Panc1 (cell line): Measurements from ENCODE around the gene NANS. TPM values are rescaled to one million over a fixed set of nuclear protein-coding genes. Genes with fewer than 3 reads are reported as not detected.

Experiments used
- ATAC-seq: fragments of 200-7000 bp; cut with Tn5 transposase; 2 replicates; pipeline ENCODE4 v1.9.1; 2020; ENCODE audit warnings: mild to moderate bottlenecking, moderate library complexity
- BruUV-seq: library from RNA; stranded (reverse); fragments of 400-500 nt; replicated peaks from 2 replicates; lab custom pipeline; 2021; lab: Mats Ljungman, UMichigan
- CTCF ChIA-PET: fragments of 300-600 bp; sonication (Branson Sonifier 250); formaldehyde crosslinking; loops from one replicate; lab custom pipeline; 2022; ENCODE audit warnings: antibody characterized with exemption; lab: Charles Lee
- POLR2A ChIA-PET: fragments of 300-600 bp; sonication (Branson Sonifier 250); formaldehyde crosslinking; loops from one replicate; lab custom pipeline; 2022; ENCODE audit warnings: antibody characterized with exemption; lab: Charles Lee
- DNase-seq: peaks from one replicate; pipeline ENCODE4 v3.0.0-alpha.2; 2010; ENCODE audit warnings: low read depth, low spot score
- H3K27ac ChIP-seq: 2 replicates; pipeline ENCODE4 v1.5.1; 2011; ENCODE audit warnings: mild to moderate bottlenecking, low read length, inconsistent platforms
- H3K27me3 ChIP-seq: fragments of 200-500 bp; sonication (Bioruptor generic); 2 replicates; pipeline ENCODE4 v1.6.0; 2014; ENCODE audit warnings: low read length, inconsistent platforms; ENCODE audit not compliant: control insufficient read depth, insufficient read depth
- H3K36me3 ChIP-seq: fragments of 200-500 bp; sonication (Bioruptor generic); 2 replicates; pipeline ENCODE4 v1.5.1; 2014; ENCODE audit warnings: inconsistent platforms, mild to moderate bottlenecking, low read length, moderate library complexity; ENCODE audit not compliant: control insufficient read depth, insufficient read depth
- H3K4me1 ChIP-seq: 2 replicates; pipeline ENCODE4 v1.5.1; 2011; ENCODE audit warnings: inconsistent platforms, mild to moderate bottlenecking, low read length, moderate library complexity; ENCODE audit not compliant: control insufficient read depth, insufficient read depth
- H3K4me3 ChIP-seq, 2 experiments: 2 replicates each; pipeline ENCODE4 v1.5.1; 2011 to 2012; ENCODE audit warnings: low read depth in 2 of 2, low read length in 2 of 2, mild to moderate bottlenecking in 2 of 2, inconsistent platforms in 1 of 2, moderate library complexity in 1 of 2
- H3K9me3 ChIP-seq: fragments of 200-500 bp; sonication (Bioruptor generic); 2 replicates; pipeline ENCODE4 v1.5.1; 2014; ENCODE audit warnings: low read depth, mild to moderate bottlenecking, inconsistent platforms, low read length, moderate library complexity; ENCODE audit not compliant: control insufficient read depth, insufficient read depth
- POLR2AphosphoS5 ChIP-seq: IDR thresholded peaks from 2 replicates; pipeline ENCODE4 v1.6.1; 2012; ENCODE audit warnings: mild to moderate bottlenecking, low read depth, low read length, moderate library complexity
- REST ChIP-seq, 2 experiments: IDR thresholded peaks; 2 replicates each; pipeline ENCODE4 v1.6.1; 2011 to 2012; ENCODE audit warnings: low read depth in 2 of 2, control low read depth in 1 of 2, low read length in 1 of 2, mild to moderate bottlenecking in 1 of 2, moderate library complexity in 1 of 2; ENCODE audit not compliant: insufficient read depth in 1 of 2
- SIN3A ChIP-seq: IDR thresholded peaks from 2 replicates; pipeline ENCODE4 v1.6.1; 2012; ENCODE audit warnings: low read depth, mild to moderate bottlenecking, low read length, moderate library complexity, borderline replicate concordance; ENCODE audit not compliant: insufficient read depth
- TCF7L2 ChIP-seq: IDR thresholded peaks from 2 replicates; pipeline ENCODE4 v1.6.1; 2011; ENCODE audit warnings: mild to moderate bottlenecking, low read depth, low read length, inconsistent platforms
- in situ Hi-C: cut with HindIII; loops from 2 replicates; pipeline ENCODE4 v1.10.0; 2016; ENCODE audit warnings: low sequenced_read_pairs, low pct_unique_long_range_greater_than_20kb
- intact Hi-C: fragments of 100-400 bp; cut with micrococcal nuclease; formaldehyde crosslinking; loops from one replicate; pipeline ENCODE4 v1.10.0; 2022; ENCODE audit not compliant: unreplicated experiment
- total RNA-seq: library from RNA; stranded (reverse); gene quantifications from one replicate; pipeline ENCODE4 v1.2.1, GENCODE V29; 2021; ENCODE audit not compliant: unreplicated experiment
- TF ChIP-seq, protein P1 (sequence below): fragments of 450-650 bp; IDR thresholded peaks from 2 replicates; pipeline ENCODE4 v1.5.1; 2017; ENCODE audit warnings: mild to moderate bottlenecking

NANS gene
- total RNA-seq, 1 experiment from 2014 or later = 41.0 TPM

- no peaks in the 10 kb centered on the region; the same call in 1 of the 2 replicates for H3K36me3 ChIP-seq
- intact Hi-C loops = no loop called here
- no peak overlapping the region for H3K4me3 ChIP-seq
- no peaks in the 10 kb centered on the region for H3K4me1 ChIP-seq
- CTCF ChIA-PET = no interaction called here
- no peaks in the 10 kb centered on the region for H3K27me3 ChIP-seq
- H3K27ac ChIP-seq = no peak overlapping the region
- no peak for ATAC-seq
- in situ Hi-C loops = no loop called here
- no peaks in the 10 kb centered on the region for H3K9me3 ChIP-seq
- POLR2A ChIA-PET = no interaction called here
- BruUV-seq = no TSS peak
- DNase-seq = no peak
- no peak for TF ChIP-seq SIN3A
- TF ChIP-seq TCF7L2 = no peak
- TF ChIP-seq POLR2AphosphoS5 = no peak
- no peak for TF ChIP-seq REST (IDR thresholded peaks at IDR 0.05; ENCODE audit: insufficient read depth in 1 of 2, low read depth in 2 of 2, low read length in 1 of 2)
- TF ChIP-seq, protein P1, sequence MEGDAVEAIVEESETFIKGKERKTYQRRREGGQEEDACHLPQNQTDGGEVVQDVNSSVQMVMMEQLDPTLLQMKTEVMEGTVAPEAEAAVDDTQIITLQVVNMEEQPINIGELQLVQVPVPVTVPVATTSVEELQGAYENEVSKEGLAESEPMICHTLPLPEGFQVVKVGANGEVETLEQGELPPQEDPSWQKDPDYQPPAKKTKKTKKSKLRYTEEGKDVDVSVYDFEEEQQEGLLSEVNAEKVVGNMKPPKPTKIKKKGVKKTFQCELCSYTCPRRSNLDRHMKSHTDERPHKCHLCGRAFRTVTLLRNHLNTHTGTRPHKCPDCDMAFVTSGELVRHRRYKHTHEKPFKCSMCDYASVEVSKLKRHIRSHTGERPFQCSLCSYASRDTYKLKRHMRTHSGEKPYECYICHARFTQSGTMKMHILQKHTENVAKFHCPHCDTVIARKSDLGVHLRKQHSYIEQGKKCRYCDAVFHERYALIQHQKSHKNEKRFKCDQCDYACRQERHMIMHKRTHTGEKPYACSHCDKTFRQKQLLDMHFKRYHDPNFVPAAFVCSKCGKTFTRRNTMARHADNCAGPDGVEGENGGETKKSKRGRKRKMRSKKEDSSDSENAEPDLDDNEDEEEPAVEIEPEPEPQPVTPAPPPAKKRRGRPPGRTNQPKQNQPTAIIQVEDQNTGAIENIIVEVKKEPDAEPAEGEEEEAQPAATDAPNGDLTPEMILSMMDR = no peak
Observed at GRCh38 chr9:98070704-98071103, 14.2 kb downstream of the NANS start.

- no peak overlapping the region for H3K4me3 ChIP-seq
- ATAC-seq = no peak
- no peaks in the 10 kb centered on the region for H3K9me3 ChIP-seq
- intact Hi-C loops (no loop called here), in situ Hi-C loops (no loop called here)
- ChIA-PET CTCF (interaction anchor here (1.2 kb wide), 1 partner anchor 704 kb away, joined by 3 read pairs; no protein-coding TSS in a partner anchor), POLR2A (no interaction called here)
- no TSS peak for BruUV-seq
- TF ChIP-seq POLR2AphosphoS5 (no peak), REST (IDR thresholded peaks at IDR 0.05; ENCODE audit: insufficient read depth in 1 of 2, low read depth in 2 of 2, low read length in 1 of 2) (no peak), SIN3A (no peak), TCF7L2 (no peak)
- TF ChIP-seq, protein P1 = no peak
- DNase-seq = no peak
- no peaks in the 10 kb centered on the region for H3K27me3 ChIP-seq
- no peaks in the 10 kb centered on the region for H3K36me3 ChIP-seq
- H3K4me1 ChIP-seq = no peaks in the 10 kb centered on the region
- no peak overlapping the region for H3K27ac ChIP-seq
Observed at GRCh38 chr9:98071737-98072136, 15.2 kb downstream of the NANS start.
